HTERT RPE-1 (cell line): ENCODE data around the gene PSMC3IP.
"Not testable (repeated sequence)": the region's sequence is repeated elsewhere in the genome, so short reads cannot be mapped to it uniquely, and the experiment has no call there.

Experiments used
- in situ Hi-C: fragments of 300-500 bp; cut with MboI; formaldehyde crosslinking; loops from 4 replicates; pipeline ENCODE4 v1.14.3; 2020; ENCODE audit warnings: low sequenced_read_pairs

Gene PSMC3IP

GRCh38 chr17:42541041-42541833, 36.3 kb downstream of the PSMC3IP start:
- in situ Hi-C loops, result no loop called here

GRCh38 chr17:42540558-42540957, 37.0 kb downstream of the PSMC3IP start:
- in situ Hi-C loops, result not testable (repeated sequence)

GRCh38 chr17:42538482-42538881, 39.0 kb downstream of the PSMC3IP start:
- in situ Hi-C loops, result no loop called here

GRCh38 chr17:42537826-42538451, 39.6 kb downstream of the PSMC3IP start:
- in situ Hi-C loops, result no loop called here

- in situ Hi-C loops, result no loop called here
Observed at GRCh38 chr17:42537156-42537805, 40.2 kb downstream of the PSMC3IP start.

GRCh38 chr17:42536372-42537155, 41.0 kb downstream of the PSMC3IP start:
- in situ Hi-C loops, result no loop called here

GRCh38 chr17:42536048-42536371, 41.5 kb downstream of the PSMC3IP start, which contains the start of gene NAGLU:
Gene NAGLU, plus strand, starts transcription at chr17:42536241. Its CDS starts 32 bp downstream, at chr17:42536273.
- in situ Hi-C loops, result no loop called here

- in situ Hi-C loops, result no loop called here
Observed at GRCh38 chr17:42535155-42536047, 42.1 kb downstream of the PSMC3IP start.

- in situ Hi-C loops, result no loop called here
Observed at GRCh38 chr17:42531455-42532354, 45.8 kb downstream of the PSMC3IP start.

- in situ Hi-C loops, result no loop called here
Observed at GRCh38 chr17:42530952-42531454, 46.5 kb downstream of the PSMC3IP start.

GRCh38 chr17:42529061-42529460, 48.5 kb downstream of the PSMC3IP start:
- in situ Hi-C loops, result no loop called here

- in situ Hi-C loops, result no loop called here
Observed at GRCh38 chr17:42527932-42528331, 49.6 kb downstream of the PSMC3IP start.

- in situ Hi-C loops, result no loop called here
Observed at GRCh38 chr17:42526031-42526444, 51.5 kb downstream of the PSMC3IP start.

GRCh38 chr17:42525221-42525620, 52.3 kb downstream of the PSMC3IP start:
- in situ Hi-C loops, result no loop called here

- in situ Hi-C loops, result no loop called here
Observed at GRCh38 chr17:42522798-42523278, 54.7 kb downstream of the PSMC3IP start.
